OCI-LY3 (cell line): Measurements from ENCODE around the gene RPL9.
"Not testable (repeated sequence)": the region's sequence is repeated elsewhere in the genome, so short reads cannot be mapped to it uniquely, and the experiment has no call there.

Experiments
- H2AFZ ChIP-seq: fragments of 200-600, 300-600 bp; shearing (Covaris generic); 2 replicates; pipeline ENCODE4 v1.6.0; 2014; ENCODE audit warnings: antibody characterized with exemption, low read depth, low read length
- H3K27ac ChIP-seq: fragments of 200-600, 300-600 bp; sonication (generic); 2 replicates; pipeline ENCODE4 v1.5.1; 2014; ENCODE audit warnings: mild to moderate bottlenecking, low read length, moderate library complexity, mixed read lengths
- H3K27me3 ChIP-seq: fragments of 200-600, 300-600 bp; sonication (generic); 2 replicates; pipeline ENCODE4 v1.6.1; 2014; ENCODE audit warnings: low read depth, low read length, mixed read lengths
- H3K36me3 ChIP-seq: fragments of 200-600, 300-600 bp; sonication (generic); replicated peaks from 2 replicates; pipeline ENCODE3; 2014; ENCODE audit warnings: low read depth, low read length, mixed read lengths
- H3K4me1 ChIP-seq: fragments of 300-600, 200-600 bp; sonication (generic); 2 replicates; pipeline ENCODE4 v1.6.1; 2014; ENCODE audit warnings: low read length, mixed read lengths
- H3K4me2 ChIP-seq: fragments of 200-600, 300-600 bp; sonication (generic); 2 replicates; pipeline ENCODE4 v1.6.1; 2014; ENCODE audit warnings: low read length, mixed read lengths
- H3K4me3 ChIP-seq: fragments of 300-600, 200-600 bp; sonication (generic); 2 replicates; pipeline ENCODE4 v1.5.1; 2014; ENCODE audit warnings: antibody characterized with exemption, mild to moderate bottlenecking, low read length, moderate library complexity
- H3K79me2 ChIP-seq: fragments of 300-600, 200-600 bp; shearing (Covaris generic); 2 replicates; pipeline ENCODE4 v1.6.1; 2014; ENCODE audit warnings: mild to moderate bottlenecking, low read length, mixed read lengths
- H3K9ac ChIP-seq: fragments of 300-600, 200-600 bp; shearing (Covaris generic); 2 replicates; pipeline ENCODE4 v1.6.0; 2014; ENCODE audit warnings: mild to moderate bottlenecking, low read length, moderate library complexity
- H3K9me3 ChIP-seq: fragments of 200-600, 300-600 bp; shearing (Covaris generic); 2 replicates; pipeline ENCODE4 v1.6.1; 2014; ENCODE audit warnings: low read length, mixed read lengths; ENCODE audit not compliant: insufficient read depth
- H4K20me1 ChIP-seq: fragments of 200-600, 300-600 bp; sonication (generic); 2 replicates; pipeline ENCODE4 v1.6.1; 2016; ENCODE audit warnings: low read length, mixed read lengths; ENCODE audit not compliant: insufficient read depth
- EZH2phosphoT487 ChIP-seq: fragments of 200-600 bp; shearing (Covaris generic); IDR thresholded peaks from 2 replicates; pipeline ENCODE4 v1.6.1; 2018; ENCODE audit warnings: antibody characterized with exemption, mixed run types, low read depth
- TF ChIP-seq, protein P1 (sequence below): fragments of 200-600, 300-600 bp; sonication (generic); IDR thresholded peaks from 2 replicates; pipeline ENCODE4 v1.5.1; 2014; ENCODE audit warnings: antibody characterized with exemption, low read length, low read depth

The RPL9 gene

DNA sequence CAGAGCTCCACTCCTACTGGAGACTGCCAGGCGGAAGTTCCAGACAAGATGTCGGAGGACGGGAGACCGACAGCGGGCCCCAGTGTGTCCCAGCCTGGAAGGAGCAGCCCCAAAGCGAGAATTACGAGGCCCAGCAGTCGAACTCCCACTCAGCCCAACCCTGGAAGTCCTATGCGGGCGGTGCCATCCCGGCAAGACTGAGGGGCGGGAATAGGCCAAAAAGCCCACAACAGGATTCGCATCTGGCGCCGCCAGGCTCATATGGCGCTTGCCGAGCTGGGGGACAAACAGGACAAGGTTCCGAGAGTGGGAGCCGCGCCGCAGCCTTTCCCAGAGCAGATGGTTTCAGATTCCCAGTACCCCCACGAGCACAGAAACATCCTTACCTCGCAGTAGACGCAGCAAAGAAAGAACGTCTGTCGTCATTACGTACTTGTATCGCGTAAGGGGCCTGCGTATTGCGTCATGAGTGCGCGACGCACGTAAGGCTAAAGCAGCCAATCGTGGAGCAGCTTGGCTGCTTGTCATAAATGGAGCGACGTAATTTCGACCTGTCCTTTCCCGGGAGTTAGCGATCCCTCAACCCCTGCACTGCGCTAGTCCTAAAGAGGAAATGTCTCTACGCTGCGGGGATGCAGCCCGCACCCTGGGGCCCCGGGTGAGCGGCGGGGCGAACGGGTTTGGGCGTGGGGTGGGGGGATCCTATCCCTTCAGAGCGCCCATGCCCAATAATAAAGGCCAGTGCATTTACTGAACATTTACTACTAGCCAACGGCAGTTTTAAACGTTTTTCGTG lies at the start of gene RPL9, which contains the start of gene LIAS:
RPL9 (minus strand) TSS at position 418 of the 796 bp plus-strand sequence. CDS start 483 bp downstream, outside the sequence.
LIAS (plus strand) TSS at position 552 of the 796 bp plus-strand sequence; CDS start at position 614, 62 bp downstream.
- Histone ChIP-seq H2AFZ (peak within 1 kb of the TSS; percentile 71), H3K79me2 (peaks cover 56% of the 10 kb centered on the region), H3K36me3 (peaks cover 53% of the 10 kb centered on the region), H3K27me3 (no peaks in the 10 kb centered on the region), H3K4me3 (peak within 1 kb of the TSS; percentile 96), H3K9ac (peak within 1 kb of the TSS; percentile 98), H3K9me3 (no peaks in the 10 kb centered on the region), H3K4me2 (peak within 1 kb of the TSS; percentile 86), H3K4me1 (peaks cover 20% of the 10 kb centered on the region), H3K27ac (peak within 1 kb of the TSS; percentile 82), H4K20me1 (peaks cover 40% of the 10 kb centered on the region)
- TF ChIP-seq, protein P1, sequence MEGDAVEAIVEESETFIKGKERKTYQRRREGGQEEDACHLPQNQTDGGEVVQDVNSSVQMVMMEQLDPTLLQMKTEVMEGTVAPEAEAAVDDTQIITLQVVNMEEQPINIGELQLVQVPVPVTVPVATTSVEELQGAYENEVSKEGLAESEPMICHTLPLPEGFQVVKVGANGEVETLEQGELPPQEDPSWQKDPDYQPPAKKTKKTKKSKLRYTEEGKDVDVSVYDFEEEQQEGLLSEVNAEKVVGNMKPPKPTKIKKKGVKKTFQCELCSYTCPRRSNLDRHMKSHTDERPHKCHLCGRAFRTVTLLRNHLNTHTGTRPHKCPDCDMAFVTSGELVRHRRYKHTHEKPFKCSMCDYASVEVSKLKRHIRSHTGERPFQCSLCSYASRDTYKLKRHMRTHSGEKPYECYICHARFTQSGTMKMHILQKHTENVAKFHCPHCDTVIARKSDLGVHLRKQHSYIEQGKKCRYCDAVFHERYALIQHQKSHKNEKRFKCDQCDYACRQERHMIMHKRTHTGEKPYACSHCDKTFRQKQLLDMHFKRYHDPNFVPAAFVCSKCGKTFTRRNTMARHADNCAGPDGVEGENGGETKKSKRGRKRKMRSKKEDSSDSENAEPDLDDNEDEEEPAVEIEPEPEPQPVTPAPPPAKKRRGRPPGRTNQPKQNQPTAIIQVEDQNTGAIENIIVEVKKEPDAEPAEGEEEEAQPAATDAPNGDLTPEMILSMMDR, result no peak

DNA sequence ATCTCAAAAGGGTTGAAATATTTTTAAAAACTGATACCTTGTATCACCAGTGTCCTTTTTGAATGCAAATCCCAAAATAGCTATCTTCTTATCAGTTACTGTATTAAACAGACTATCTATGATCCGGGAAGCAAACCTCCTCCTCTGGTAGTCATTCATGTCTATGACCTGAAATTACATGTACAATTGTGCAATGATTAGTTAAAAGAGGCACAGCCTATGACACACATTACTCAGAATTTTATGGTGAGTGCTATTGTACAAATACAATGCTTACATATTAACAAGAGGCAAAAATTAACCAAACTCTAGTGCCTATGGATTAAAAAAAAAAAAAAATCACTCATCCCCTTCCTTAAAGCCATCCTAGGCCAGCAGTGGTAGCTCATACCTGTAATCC lies 46.9 kb upstream of the RPL9 start:
- Histone ChIP-seq H3K4me1 (no peaks in the 10 kb centered on the region), H3K27me3 (no peaks in the 10 kb centered on the region), H3K9me3 (no peaks in the 10 kb centered on the region), H3K4me3 (no peak overlapping the region), H3K36me3 (peaks cover 67% of the 10 kb centered on the region), H3K9ac (no peak overlapping the region), H2AFZ (no peak overlapping the region), H3K4me2 (no peak overlapping the region), H3K27ac (no peak overlapping the region), H4K20me1 (no peaks in the 10 kb centered on the region), H3K79me2 (no peaks in the 10 kb centered on the region)
- TF ChIP-seq EZH2phosphoT487, result no peak

DNA sequence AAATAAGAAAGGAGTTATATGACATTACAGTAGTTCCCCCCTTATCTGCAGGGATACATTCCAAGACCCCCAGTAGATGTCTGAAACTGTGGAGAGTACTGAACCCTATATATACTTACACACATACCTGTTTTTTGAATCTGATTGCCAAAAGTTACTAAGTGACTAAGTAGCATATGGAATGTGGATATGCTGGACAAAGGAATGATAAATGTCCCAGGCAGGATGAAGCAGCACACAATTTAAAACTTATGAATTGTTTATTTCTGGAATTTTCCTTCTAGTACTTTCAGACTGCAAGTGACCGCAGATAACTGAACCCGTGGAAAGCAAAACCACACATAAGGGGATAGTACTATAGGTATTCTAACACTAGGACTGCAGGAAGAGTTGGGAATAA lies 45.8 kb upstream of the RPL9 start:
- no peak overlapping the region for H3K27ac ChIP-seq
- no peak for TF ChIP-seq EZH2phosphoT487
- no peaks in the 10 kb centered on the region for H3K9me3 ChIP-seq
- no peaks in the 10 kb centered on the region for H3K27me3 ChIP-seq
- peaks cover 59% of the 10 kb centered on the region for H3K36me3 ChIP-seq
- no peaks in the 10 kb centered on the region for H3K79me2 ChIP-seq
- no peaks in the 10 kb centered on the region for H4K20me1 ChIP-seq
- no peak overlapping the region for H3K4me2 ChIP-seq
- no peak overlapping the region for H2AFZ ChIP-seq
- no peaks in the 10 kb centered on the region for H3K4me1 ChIP-seq
- no peak overlapping the region for H3K4me3 ChIP-seq
- no peak overlapping the region for H3K9ac ChIP-seq

DNA sequence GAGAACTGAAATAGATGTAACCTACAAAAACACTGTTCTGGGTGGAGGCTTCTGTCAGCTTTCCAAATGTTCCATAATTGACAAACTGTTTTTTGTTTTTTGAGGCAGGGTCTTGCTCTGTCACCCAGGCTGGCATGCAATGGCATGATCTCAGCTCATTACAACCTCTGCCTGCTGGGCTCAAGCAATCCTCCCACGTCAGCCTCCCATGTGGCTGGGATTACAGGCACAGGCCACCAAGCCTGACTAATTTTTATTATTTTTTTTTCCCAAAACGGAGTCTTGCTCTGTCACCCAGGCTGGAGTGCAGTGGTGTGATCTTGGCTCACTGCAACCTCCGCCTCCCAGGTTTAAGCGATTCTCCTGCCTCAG lies 43.9 kb upstream of the RPL9 start:
- peaks cover 51% of the 10 kb centered on the region for H3K36me3 ChIP-seq
- not testable (repeated sequence) for H3K4me3 ChIP-seq, H4K20me1 ChIP-seq, H3K27me3 ChIP-seq, H3K9ac ChIP-seq, H3K4me1 ChIP-seq, H3K79me2 ChIP-seq, H3K27ac ChIP-seq, H2AFZ ChIP-seq, H3K4me2 ChIP-seq, H3K9me3 ChIP-seq

DNA sequence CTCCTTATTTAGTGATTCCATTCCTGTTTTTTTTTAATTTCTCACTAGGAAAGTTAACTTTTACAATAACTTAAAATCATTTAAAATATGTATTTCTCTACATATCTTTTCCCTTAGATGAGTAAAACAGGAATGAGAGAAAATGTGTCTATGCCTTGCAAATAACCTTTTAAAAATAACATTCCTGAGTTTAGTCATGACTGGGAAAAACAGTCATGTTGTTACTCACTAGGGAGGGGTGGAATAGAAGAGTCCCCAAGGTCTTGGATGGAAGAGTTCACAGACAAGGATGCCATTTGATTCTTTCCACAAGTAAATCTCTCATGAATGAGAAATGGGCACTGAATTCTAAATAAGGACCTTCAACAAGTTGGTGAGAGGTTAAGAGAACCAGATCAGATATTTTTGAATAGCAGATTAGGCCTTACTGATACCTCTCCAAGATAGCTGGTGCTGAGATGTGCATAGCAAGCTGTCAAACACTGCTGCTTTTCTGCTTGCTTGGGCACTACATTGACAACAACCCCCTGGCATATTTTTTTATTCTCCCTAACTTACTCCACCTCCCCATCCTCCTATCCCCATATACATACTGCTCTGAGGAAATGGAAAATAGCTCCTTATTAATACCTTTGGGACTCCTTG lies 43.4 kb upstream of the RPL9 start:
- no peaks in the 10 kb centered on the region for H3K4me1 ChIP-seq
- H3K9ac ChIP-seq, result no peak overlapping the region
- H3K4me2 ChIP-seq, result no peak overlapping the region
- no peak overlapping the region for H2AFZ ChIP-seq
- H4K20me1 ChIP-seq, result no peaks in the 10 kb centered on the region
- no peaks in the 10 kb centered on the region for H3K27me3 ChIP-seq
- H3K4me3 ChIP-seq, result no peak overlapping the region
- H3K36me3 ChIP-seq, result peaks cover 46% of the 10 kb centered on the region
- no peaks in the 10 kb centered on the region for H3K9me3 ChIP-seq
- no peaks in the 10 kb centered on the region for H3K79me2 ChIP-seq
- H3K27ac ChIP-seq, result no peak overlapping the region
- no peak for TF ChIP-seq EZH2phosphoT487
- TF ChIP-seq, protein P1, result no peak
